ENCODE data around the gene POLA2. TPM values are rescaled to one million over a fixed set of nuclear protein-coding genes. Genes with fewer than 3 reads are reported as not detected.

The POLA2 gene
- total and polyA plus RNA-seq, 7 donors: 3.6 to 13.4 (median 4.9) TPM

GRCh38 chr11:65310215-65310614 lies 48.5 kb downstream of the POLA2 start:
- intact Hi-C loops (cut with DNase I): no loop called here

DNA sequence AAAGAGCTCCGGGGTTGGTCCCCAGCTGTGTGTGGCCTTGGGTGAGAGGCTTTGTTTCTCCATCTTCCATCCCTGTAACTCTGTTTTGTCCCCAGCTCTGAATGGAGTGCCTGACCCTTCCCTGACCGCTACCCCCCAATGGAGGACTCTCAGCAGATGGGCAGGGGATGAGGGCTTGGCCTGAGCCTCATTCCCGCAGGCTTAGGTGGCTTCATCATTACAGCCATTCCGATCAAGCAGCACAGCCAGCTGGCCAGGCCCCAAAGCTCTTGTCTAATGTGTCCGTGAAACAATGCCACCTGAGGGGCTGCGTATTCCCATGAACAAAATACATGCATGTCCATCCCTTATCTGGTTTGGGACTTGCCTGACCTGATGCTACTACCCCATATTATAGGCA lies 49.0 kb downstream of the POLA2 start:
- H3K4me1 ChIP-seq: peaks cover 0 to 64% (median 59%) of the 10 kb centered on the region in 4 donors
- H3K27ac ChIP-seq: peak overlapping the region in 3 of 4 donors; percentile 14 to 45 (median 25)

More at GRCh38 chr11:65310215-65310614, 48.5 kb downstream of the POLA2 start:
- Histone ChIP-seq H3K4me1 (peaks cover 0 to 69% (median 64%) of the 10 kb centered on the region in 4 donors), H3K27me3 (no peaks in the 10 kb centered on the region), H3K36me3 (no peaks in the 10 kb centered on the region), H3K27ac (peak overlapping the region in 3 of 4 donors; percentile 14 to 45 (median 25)), H3K4me3 (no peak overlapping the region), H3K9me3 (no peaks in the 10 kb centered on the region)
- 79% methylated on average over 10 of the region's 10 CpGs for WGBS, 2 donors
- TF ChIP-seq, protein P1, sequence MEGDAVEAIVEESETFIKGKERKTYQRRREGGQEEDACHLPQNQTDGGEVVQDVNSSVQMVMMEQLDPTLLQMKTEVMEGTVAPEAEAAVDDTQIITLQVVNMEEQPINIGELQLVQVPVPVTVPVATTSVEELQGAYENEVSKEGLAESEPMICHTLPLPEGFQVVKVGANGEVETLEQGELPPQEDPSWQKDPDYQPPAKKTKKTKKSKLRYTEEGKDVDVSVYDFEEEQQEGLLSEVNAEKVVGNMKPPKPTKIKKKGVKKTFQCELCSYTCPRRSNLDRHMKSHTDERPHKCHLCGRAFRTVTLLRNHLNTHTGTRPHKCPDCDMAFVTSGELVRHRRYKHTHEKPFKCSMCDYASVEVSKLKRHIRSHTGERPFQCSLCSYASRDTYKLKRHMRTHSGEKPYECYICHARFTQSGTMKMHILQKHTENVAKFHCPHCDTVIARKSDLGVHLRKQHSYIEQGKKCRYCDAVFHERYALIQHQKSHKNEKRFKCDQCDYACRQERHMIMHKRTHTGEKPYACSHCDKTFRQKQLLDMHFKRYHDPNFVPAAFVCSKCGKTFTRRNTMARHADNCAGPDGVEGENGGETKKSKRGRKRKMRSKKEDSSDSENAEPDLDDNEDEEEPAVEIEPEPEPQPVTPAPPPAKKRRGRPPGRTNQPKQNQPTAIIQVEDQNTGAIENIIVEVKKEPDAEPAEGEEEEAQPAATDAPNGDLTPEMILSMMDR (IDR thresholded peaks at IDR 0.05): no peak
- TF ChIP-seq POLR2AphosphoS5 (IDR thresholded peaks at IDR 0.05) (no peak), POLR2A (IDR thresholded peaks at IDR 0.05) (no peak), EP300 (IDR thresholded peaks at IDR 0.05) (no peak)
- no peak for DNase-seq

DNA sequence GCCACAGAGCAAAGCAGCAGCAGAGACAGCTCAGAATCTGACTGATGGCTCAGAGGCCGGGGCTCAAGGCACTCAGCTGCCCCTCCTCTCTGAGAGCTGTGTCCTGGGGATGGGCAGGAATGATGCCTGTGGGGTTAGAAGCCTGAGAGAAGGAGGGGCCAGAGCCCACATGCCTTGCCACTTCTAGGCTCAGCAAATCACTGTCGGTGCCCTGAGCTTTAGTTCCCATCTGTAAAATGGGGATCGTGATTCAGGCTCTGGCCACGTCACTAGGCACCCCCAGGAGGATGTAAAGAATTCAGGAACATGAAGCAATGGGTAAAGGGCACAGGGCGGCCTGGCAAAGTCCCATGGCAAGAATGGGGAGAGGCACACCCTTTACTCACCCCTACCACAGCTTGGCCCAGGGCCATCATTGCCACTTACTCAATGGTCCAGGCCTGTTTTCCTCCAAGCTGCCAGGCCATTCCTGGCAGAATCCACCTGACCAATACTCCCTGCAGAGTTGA lies 49.5 kb downstream of the POLA2 start:
- H3K4me3 ChIP-seq: no peak overlapping the region
- H3K9me3 ChIP-seq: no peaks in the 10 kb centered on the region
- H3K4me1 ChIP-seq: peaks cover 0 to 62% (median 58%) of the 10 kb centered on the region in 4 donors
- no peaks in the 10 kb centered on the region for H3K36me3 ChIP-seq
- H3K27me3 ChIP-seq: no peaks in the 10 kb centered on the region
- DNase-seq: no peak
- H3K27ac ChIP-seq: peak overlapping the region in 3 of 4 donors; percentile 14 to 45 (median 25)
- WGBS, 2 donors: 75 to 83% methylated on average over 5 of the region's 5 CpGs
- TF ChIP-seq, protein P1 (IDR thresholded peaks at IDR 0.05): no peak
- TF ChIP-seq POLR2A (IDR thresholded peaks at IDR 0.05) (no peak), EP300 (IDR thresholded peaks at IDR 0.05) (no peak), POLR2AphosphoS5 (IDR thresholded peaks at IDR 0.05) (no peak)
- intact Hi-C loops (cut with DNase I): no loop called here

More for the DNA sequence above, 49.0 kb downstream of the POLA2 start:
- DNase-seq: no peak
- H3K4me3 ChIP-seq: no peak overlapping the region
- no peaks in the 10 kb centered on the region for H3K9me3 ChIP-seq
- TF ChIP-seq EP300 (IDR thresholded peaks at IDR 0.05) (no peak), POLR2AphosphoS5 (IDR thresholded peaks at IDR 0.05) (no peak)
- H3K36me3 ChIP-seq: no peaks in the 10 kb centered on the region
- intact Hi-C loops (cut with DNase I): no loop called here
- no peaks in the 10 kb centered on the region for H3K27me3 ChIP-seq
- 70 to 75% methylated on average over 6 of the region's 6 CpGs for WGBS, 2 donors

- H3K4me1 ChIP-seq: peaks cover 0 to 79% (median 66%) of the 10 kb centered on the region in 4 donors
- TF ChIP-seq EP300 (IDR thresholded peaks at IDR 0.05) (no peak), POLR2AphosphoS5 (IDR thresholded peaks at IDR 0.05) (peak; percentile 88 to 97 (median 95)), POLR2A (IDR thresholded peaks at IDR 0.05) (peak; percentile 65 to 73)
- TF ChIP-seq, protein P1 (IDR thresholded peaks at IDR 0.05): no peak
- DNase-seq: peak; percentile 94
- H3K27me3 ChIP-seq: no peaks in the 10 kb centered on the region
- H3K9me3 ChIP-seq: no peaks in the 10 kb centered on the region
- no peaks in the 10 kb centered on the region for H3K36me3 ChIP-seq
- intact Hi-C loops (cut with DNase I): loop anchor here (1.0 kb wide), 1 partner anchor 39 kb away; no protein-coding TSS in a partner anchor
- H3K4me3 ChIP-seq: peak within 1 kb of the TSS; percentile 78 to 94 (median 82)
- WGBS, 2 donors: 0 to 1% methylated on average over 74 of the region's 74 CpGs
- H3K27ac ChIP-seq: peak within 1 kb of the TSS; percentile 95 to 98 (median 98)
These were observed 52.9 kb downstream of the POLA2 start, which contains the start of gene CDC42EP2 for GRCh38 chr11:65314501-65315203. TSS of gene CDC42EP2 (plus strand) at chr11:65314866. CDS start at chr11:65320899, 6,033 bp downstream.

All from sigmoid colon (tissue), 7 donors.